ENCODE results near the gene CLSTN2.

Gene CLSTN2

GRCh38 chr3:140093742-140094141 lies 158.8 kb downstream of the CLSTN2 start:
- peak; percentile 29 for DNase-seq (ENCODE audit: low spot score)

GRCh38 chr3:140094487-140094886 lies 159.5 kb downstream of the CLSTN2 start:
- no peak for DNase-seq (ENCODE audit: low spot score)

GRCh38 chr3:140096037-140096436 lies 161.1 kb downstream of the CLSTN2 start:
- peak; percentile 68 for DNase-seq (ENCODE audit: low spot score)

- DNase-seq (ENCODE audit: low spot score): no peak
Measured at GRCh38 chr3:140097874-140098635, 163.1 kb downstream of the CLSTN2 start.

- DNase-seq (ENCODE audit: low spot score): no peak
Measured at GRCh38 chr3:140100479-140100878, 165.5 kb downstream of the CLSTN2 start.

GRCh38 chr3:140103166-140103565 lies 168.2 kb downstream of the CLSTN2 start:
- no peak for DNase-seq (ENCODE audit: low spot score)

- DNase-seq (ENCODE audit: low spot score): no peak
Measured at GRCh38 chr3:140103986-140104645, 169.1 kb downstream of the CLSTN2 start.

GRCh38 chr3:140113996-140114788 lies 179.2 kb downstream of the CLSTN2 start:
- DNase-seq (ENCODE audit: low spot score): peak; percentile 81

- DNase-seq (ENCODE audit: low spot score): no peak
Measured at GRCh38 chr3:140114789-140115080, 179.8 kb downstream of the CLSTN2 start.

GRCh38 chr3:140117096-140117526 lies 182.1 kb downstream of the CLSTN2 start:
- no peak for DNase-seq (ENCODE audit: low spot score)

GRCh38 chr3:140122183-140122582 lies 187.2 kb downstream of the CLSTN2 start:
- no peak for DNase-seq (ENCODE audit: low spot score)

- no peak for DNase-seq (ENCODE audit: low spot score)
Measured at GRCh38 chr3:140128217-140128616, 193.2 kb downstream of the CLSTN2 start.

- DNase-seq (ENCODE audit: low spot score): peak; percentile 56
Measured at GRCh38 chr3:140128631-140129030, 193.6 kb downstream of the CLSTN2 start.

GRCh38 chr3:140129768-140130284 lies 194.8 kb downstream of the CLSTN2 start:
- no peak for DNase-seq (ENCODE audit: low spot score)

- DNase-seq (ENCODE audit: low spot score): no peak
Measured at GRCh38 chr3:140131895-140132294, 196.9 kb downstream of the CLSTN2 start.

GRCh38 chr3:140134231-140134965 lies 199.4 kb downstream of the CLSTN2 start:
- no peak for DNase-seq (ENCODE audit: low spot score)

GRCh38 chr3:140135461-140135860 lies 200.5 kb downstream of the CLSTN2 start:
- no peak for DNase-seq (ENCODE audit: low spot score)

- peak; percentile 88 for DNase-seq (ENCODE audit: low spot score)
Measured at GRCh38 chr3:140143367-140144069, 208.5 kb downstream of the CLSTN2 start.

GRCh38 chr3:140145528-140145927 lies 210.5 kb downstream of the CLSTN2 start:
- no peak for DNase-seq (ENCODE audit: low spot score)

GRCh38 chr3:140146668-140147067 lies 211.7 kb downstream of the CLSTN2 start:
- no peak for DNase-seq (ENCODE audit: low spot score)

- no peak for DNase-seq (ENCODE audit: low spot score)
Measured at GRCh38 chr3:140147965-140148490, 213.0 kb downstream of the CLSTN2 start.

All from pons (tissue), 1 donor.